ENCODE measurements around the gene VGF. TPM values are rescaled to one million over a fixed set of nuclear protein-coding genes. Genes with fewer than 3 reads are reported as not detected.

The VGF gene
- total RNA-seq, 1 donor from 2014 or later, result 0.11 TPM

DNA sequence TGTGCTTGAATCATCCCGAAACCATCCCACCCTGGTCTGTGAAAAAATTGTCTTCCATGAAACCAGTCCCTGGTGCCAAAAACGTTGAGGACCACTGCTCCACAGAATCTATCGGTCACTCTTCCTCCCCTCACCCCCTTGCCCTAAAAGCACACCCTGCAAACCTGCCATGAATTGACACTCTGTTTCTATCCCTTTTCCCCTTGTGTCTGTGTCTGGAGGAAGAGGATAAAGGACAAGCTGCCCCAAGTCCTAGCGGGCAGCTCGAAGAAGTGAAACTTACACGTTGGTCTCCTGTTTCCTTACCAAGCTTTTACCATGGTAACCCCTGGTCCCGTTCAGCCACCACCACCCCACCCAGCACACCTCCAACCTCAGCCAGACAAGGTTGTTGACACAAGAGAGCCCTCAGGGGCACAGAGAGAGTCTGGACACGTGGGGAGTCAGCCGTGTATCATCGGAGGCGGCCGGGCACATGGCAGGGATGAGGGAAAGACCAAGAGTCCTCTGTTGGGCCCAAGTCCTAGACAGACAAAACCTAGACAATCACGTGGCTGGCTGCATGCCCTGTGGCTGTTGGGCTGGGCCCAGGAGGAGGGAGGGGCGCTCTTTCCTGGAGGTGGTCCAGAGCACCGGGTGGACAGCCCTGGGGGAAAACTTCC, 39.2 kb downstream of the VGF start:
- ChIA-PET POLR2A (interaction anchor here (0.6 to 1.1 kb wide), 2 partner anchors 41 to 236 kb away, joined by 5 to 15 read pairs; partner anchors contain the start of genes TRIM56 and UFSP1), CTCF (interaction anchor here (1.1 to 1.9 kb wide), 3 partner anchors 16 to 66 kb away, joined by 3 to 6 read pairs (median 4); no protein-coding TSS in a partner anchor)
- DNase-seq, result no peak
- Mint-ChIP-seq H3K9me3 (no peaks in the 10 kb centered on the region), H3K27me3 (peaks cover 20% of the 10 kb centered on the region), H3K27ac (no peak overlapping the region), H3K4me3 (peak overlapping the region; percentile 47), H3K36me3 (ENCODE audit: low read depth) (no peaks in the 10 kb centered on the region), H3K4me1 (peaks cover 47% of the 10 kb centered on the region)
- intact Hi-C loops (cut with micrococcal nuclease), result no loop called here
- ATAC-seq (ENCODE audit: low read depth), result peak; percentile 56
- TF ChIP-seq, protein P1, sequence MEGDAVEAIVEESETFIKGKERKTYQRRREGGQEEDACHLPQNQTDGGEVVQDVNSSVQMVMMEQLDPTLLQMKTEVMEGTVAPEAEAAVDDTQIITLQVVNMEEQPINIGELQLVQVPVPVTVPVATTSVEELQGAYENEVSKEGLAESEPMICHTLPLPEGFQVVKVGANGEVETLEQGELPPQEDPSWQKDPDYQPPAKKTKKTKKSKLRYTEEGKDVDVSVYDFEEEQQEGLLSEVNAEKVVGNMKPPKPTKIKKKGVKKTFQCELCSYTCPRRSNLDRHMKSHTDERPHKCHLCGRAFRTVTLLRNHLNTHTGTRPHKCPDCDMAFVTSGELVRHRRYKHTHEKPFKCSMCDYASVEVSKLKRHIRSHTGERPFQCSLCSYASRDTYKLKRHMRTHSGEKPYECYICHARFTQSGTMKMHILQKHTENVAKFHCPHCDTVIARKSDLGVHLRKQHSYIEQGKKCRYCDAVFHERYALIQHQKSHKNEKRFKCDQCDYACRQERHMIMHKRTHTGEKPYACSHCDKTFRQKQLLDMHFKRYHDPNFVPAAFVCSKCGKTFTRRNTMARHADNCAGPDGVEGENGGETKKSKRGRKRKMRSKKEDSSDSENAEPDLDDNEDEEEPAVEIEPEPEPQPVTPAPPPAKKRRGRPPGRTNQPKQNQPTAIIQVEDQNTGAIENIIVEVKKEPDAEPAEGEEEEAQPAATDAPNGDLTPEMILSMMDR (IDR thresholded peaks at IDR 0.05), result no peak

DNA sequence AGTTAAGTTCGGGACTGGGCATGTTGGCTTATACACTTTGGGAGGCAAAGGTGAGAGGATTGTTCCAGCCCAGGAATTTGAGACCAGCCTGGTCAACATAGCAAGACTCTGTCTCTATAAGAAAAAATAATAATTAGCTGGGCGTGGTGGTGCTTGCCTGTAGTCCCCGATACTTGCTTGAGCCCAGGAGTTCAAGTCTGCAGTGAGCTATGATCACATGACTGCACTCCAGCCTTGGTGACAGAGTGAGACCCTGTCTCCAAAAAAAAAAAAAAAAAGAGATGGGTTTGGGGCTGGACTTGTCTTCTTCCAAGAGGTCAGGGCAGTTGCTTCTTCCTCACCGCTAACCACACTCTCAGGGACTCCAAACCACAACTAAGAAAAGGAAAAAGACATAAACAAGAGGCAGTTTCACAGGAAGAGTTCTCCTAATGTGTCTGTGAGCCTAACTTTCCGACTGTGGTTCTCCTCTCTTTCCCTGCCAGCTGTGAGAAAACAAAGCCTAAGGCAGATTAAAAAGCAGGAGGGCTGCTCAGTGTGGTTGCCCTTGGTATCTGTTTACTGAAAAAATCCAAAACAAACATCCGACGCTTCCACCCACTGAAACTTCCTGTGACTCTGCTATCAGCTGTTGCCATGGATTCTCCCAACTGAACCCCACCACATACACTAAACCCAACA, 40.9 kb downstream of the VGF start:
- Mint-ChIP-seq H3K4me3 (no peak overlapping the region), H3K27me3 (peaks cover 22% of the 10 kb centered on the region), H3K27ac (no peak overlapping the region), H3K4me1 (peaks cover 47% of the 10 kb centered on the region), H3K9me3 (no peaks in the 10 kb centered on the region), H3K36me3 (ENCODE audit: low read depth) (no peaks in the 10 kb centered on the region)
- no peak for DNase-seq
- ChIA-PET POLR2A (interaction anchor here (0.7 kb wide), 2 partner anchors 28 to 49 kb away, joined by 4 to 8 read pairs; no protein-coding TSS in a partner anchor), CTCF (no interaction called here)
- TF ChIP-seq, protein P1 (IDR thresholded peaks at IDR 0.05), result no peak
- no peak for ATAC-seq (ENCODE audit: low read depth)
- intact Hi-C loops (cut with micrococcal nuclease), result no loop called here

DNA sequence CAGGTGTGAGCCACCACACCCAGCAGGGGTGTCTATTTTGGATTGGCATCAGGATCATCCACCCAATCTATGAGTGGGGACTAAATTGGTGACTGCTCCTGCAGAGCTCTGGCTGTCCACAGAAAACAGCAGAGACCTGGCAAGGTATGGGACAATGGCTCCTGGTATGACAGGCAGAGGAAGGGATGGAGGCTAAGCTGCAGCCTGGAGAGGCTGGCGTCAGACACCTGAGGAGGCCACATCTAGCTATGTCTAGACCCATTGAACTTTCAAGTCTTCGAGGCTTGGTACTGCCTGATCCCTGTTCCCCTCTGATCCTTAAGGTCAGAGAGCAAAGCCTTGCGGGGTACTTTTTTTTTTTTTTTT, 41.7 kb downstream of the VGF start:
- peaks cover 47% of the 10 kb centered on the region for H3K4me1 Mint-ChIP-seq
- ATAC-seq (ENCODE audit: low read depth) (no peak), DNase-seq (no peak)
- no peaks in the 10 kb centered on the region for H3K36me3 Mint-ChIP-seq (ENCODE audit: low read depth)
- H3K4me3 Mint-ChIP-seq, result no peak overlapping the region
- ChIA-PET POLR2A (interaction anchor here (0.7 kb wide), 2 partner anchors 29 to 50 kb away, joined by 4 to 8 read pairs; no protein-coding TSS in a partner anchor), CTCF (no interaction called here)
- intact Hi-C loops (cut with micrococcal nuclease), result no loop called here
- TF ChIP-seq, protein P1 (IDR thresholded peaks at IDR 0.05), result no peak
- H3K9me3 Mint-ChIP-seq, result no peaks in the 10 kb centered on the region
- peaks cover 22% of the 10 kb centered on the region for H3K27me3 Mint-ChIP-seq
- H3K27ac Mint-ChIP-seq, result no peak overlapping the region

GRCh38 chr7:101122933-101123702, 42.3 kb downstream of the VGF start:
- Mint-ChIP-seq H3K9me3 (no peaks in the 10 kb centered on the region), H3K27ac (no peak overlapping the region), H3K4me3 (no peak overlapping the region), H3K4me1 (peaks cover 45% of the 10 kb centered on the region), H3K36me3 (ENCODE audit: low read depth) (no peaks in the 10 kb centered on the region), H3K27me3 (peaks cover 25% of the 10 kb centered on the region)
- ATAC-seq (ENCODE audit: low read depth), result no peak
- intact Hi-C loops (cut with micrococcal nuclease), result no loop called here
- no peak for DNase-seq
- POLR2A ChIA-PET, result interaction anchor here (0.7 to 1.0 kb wide), 2 partner anchors 21 to 1241 kb away, joined by 3 to 5 read pairs; no protein-coding TSS in a partner anchor
- TF ChIP-seq, protein P1 (IDR thresholded peaks at IDR 0.05), result no peak
- CTCF ChIA-PET, result interaction anchor here (0.9 kb wide), 1 partner anchor 14 kb away, joined by 3 read pairs; no protein-coding TSS in a partner anchor
